RKO (cell line): ENCODE data around the gene TEX22.
A peak's percentile ranks its signal among the peaks of the same experiment; 100 is the strongest.

Experiments
- DNase-seq: peaks from one replicate; pipeline ENCODE4 v3.0.0-alpha.2; 2016; ENCODE audit warnings: low spot score

Gene TEX22

GRCh38 chr14:105420974-105421674 is 22.8 kb downstream of the TEX22 start:
- DNase-seq, result no peak

- DNase-seq, result no peak
Measured at GRCh38 chr14:105421723-105422615, 23.6 kb downstream of the TEX22 start.

- no peak for DNase-seq
Measured at GRCh38 chr14:105422695-105423487, 24.6 kb downstream of the TEX22 start.

GRCh38 chr14:105423488-105424195 is 25.3 kb downstream of the TEX22 start:
- DNase-seq, result no peak

GRCh38 chr14:105424861-105425260 is 26.5 kb downstream of the TEX22 start:
- DNase-seq, result no peak

GRCh38 chr14:105425823-105426247 is 27.5 kb downstream of the TEX22 start:
- DNase-seq, result no peak

- no peak for DNase-seq
Measured at GRCh38 chr14:105426416-105427130, 28.2 kb downstream of the TEX22 start.

- no peak for DNase-seq
Measured at GRCh38 chr14:105427412-105427811, 29.1 kb downstream of the TEX22 start.

- DNase-seq, result no peak
Measured at GRCh38 chr14:105427936-105428485, 29.7 kb downstream of the TEX22 start.

GRCh38 chr14:105430042-105430441 is 31.7 kb downstream of the TEX22 start:
- DNase-seq, result no peak

- DNase-seq, result peak; percentile 49
Measured at GRCh38 chr14:105430565-105430964, 32.2 kb downstream of the TEX22 start.

GRCh38 chr14:105431256-105431655 is 32.9 kb downstream of the TEX22 start:
- DNase-seq, result no peak

- DNase-seq, result no peak
Measured at GRCh38 chr14:105432657-105433056, 34.3 kb downstream of the TEX22 start.

- no peak for DNase-seq
Measured at GRCh38 chr14:105433161-105433605, 34.8 kb downstream of the TEX22 start.

- no peak for DNase-seq
Measured at GRCh38 chr14:105436402-105436801, 38.1 kb downstream of the TEX22 start.

GRCh38 chr14:105436891-105437722 is 38.8 kb downstream of the TEX22 start:
- no peak for DNase-seq

- DNase-seq, result no peak
Measured at GRCh38 chr14:105437723-105438500, 39.6 kb downstream of the TEX22 start.

GRCh38 chr14:105439179-105439578 is 40.8 kb downstream of the TEX22 start:
- DNase-seq, result no peak
